Neural cell (in vitro differentiated cells): ENCODE data around the gene BCO1. TPM values are rescaled to one million over a fixed set of nuclear protein-coding genes. Genes with fewer than 3 reads are reported as not detected.

Experiments
- H2AFZ ChIP-seq: fragments of 200-600, 300-800 bp; sonication (generic), shearing (Covaris generic); 2 replicates; pipeline ENCODE4 v1.6.0; 2014; ENCODE audit warnings: low read depth, mild to moderate bottlenecking, antibody characterized with exemption, low read length, moderate library complexity
- H3F3A ChIP-seq: fragments of 200-600 bp; shearing (Covaris generic); 2 replicates; pipeline ENCODE4 v1.6.1; 2016; ENCODE audit warnings: mild to moderate bottlenecking, moderate library complexity, mixed read lengths, antibody characterized with exemption, low read length; ENCODE audit not compliant: insufficient read depth, poor library complexity, severe bottlenecking
- H3K27ac ChIP-seq: fragments of 200-600, 300-800 bp; sonication (generic), shearing (Covaris generic); 2 replicates; pipeline ENCODE4 v1.5.1; 2014; ENCODE audit warnings: mild to moderate bottlenecking, low read length, moderate library complexity
- H3K27me3 ChIP-seq: fragments of 300-800, 200-600 bp; sonication (generic), shearing (Covaris generic); 2 replicates; pipeline ENCODE4 v1.6.0; 2014; ENCODE audit warnings: mild to moderate bottlenecking, low read depth, low read length, moderate library complexity; ENCODE audit not compliant: insufficient read depth
- H3K36me3 ChIP-seq: fragments of 300-800, 200-600 bp; sonication (generic), shearing (Covaris generic); 2 replicates; pipeline ENCODE4 v1.5.1; 2014; ENCODE audit warnings: mild to moderate bottlenecking, antibody characterized with exemption, low read length, moderate library complexity; ENCODE audit not compliant: insufficient read depth
- H3K4me2 ChIP-seq: fragments of 300-800, 200-600 bp; sonication (generic), shearing (Covaris generic); 2 replicates; pipeline ENCODE4 v1.6.0; 2014; ENCODE audit warnings: mild to moderate bottlenecking, low read length
- H3K4me3 ChIP-seq: fragments of 300-800, 200-600 bp; sonication (generic), shearing (Covaris generic); 2 replicates; pipeline ENCODE4 v1.5.1; 2014; ENCODE audit warnings: mild to moderate bottlenecking, low read length, moderate library complexity
- H3K79me2 ChIP-seq: fragments of 200-600 bp; shearing (Covaris generic); replicated peaks from 2 replicates; pipeline ENCODE4 v1.6.0; 2014; ENCODE audit warnings: mild to moderate bottlenecking, low read length, moderate library complexity; ENCODE audit not compliant: insufficient read depth
- H3K9ac ChIP-seq: fragments of 300-800, 200-600 bp; sonication (generic), shearing (Covaris generic); 2 replicates; pipeline ENCODE4 v1.6.1; 2016; ENCODE audit warnings: mild to moderate bottlenecking, low read length, mixed read lengths
- H3K9me2 ChIP-seq: fragments of 200-600 bp; shearing (Covaris generic); 2 replicates; pipeline ENCODE4 v1.6.1; 2016; ENCODE audit warnings: mild to moderate bottlenecking, low read length, mixed read lengths; ENCODE audit not compliant: insufficient read depth
- H3K9me3 ChIP-seq: fragments of 200-600, 300-800 bp; sonication (generic), shearing (Covaris generic); 2 replicates; pipeline ENCODE4 v1.6.1; 2016; ENCODE audit warnings: mild to moderate bottlenecking, mixed run types, low read length, moderate library complexity, mixed read lengths
- H4K20me1 ChIP-seq: fragments of 200-600 bp; shearing (Covaris generic); 2 replicates; pipeline ENCODE4 v1.6.1; 2016; ENCODE audit warnings: mild to moderate bottlenecking, mixed run types; ENCODE audit not compliant: insufficient read depth
- CTCF ChIP-seq: fragments of 450-650 bp; IDR thresholded peaks from 2 replicates; pipeline ENCODE4 v1.5.1; 2014; ENCODE audit warnings: antibody characterized with exemption, mild to moderate bottlenecking, moderate library complexity; ENCODE audit not compliant: poor library complexity, severe bottlenecking
- EP300 ChIP-seq: fragments of 450-650 bp; conservative IDR thresholded peaks from 2 replicates; pipeline ENCODE4 v1.6.1; 2014; ENCODE audit warnings: antibody characterized with exemption, mild to moderate bottlenecking, moderate library complexity; ENCODE audit not compliant: poor library complexity, severe bottlenecking
- EZH2 ChIP-seq: fragments of 200-600, 300-800 bp; shearing (Covaris generic), sonication (generic); IDR thresholded peaks from 2 replicates; pipeline ENCODE4 v1.6.1; 2014; ENCODE audit warnings: antibody characterized with exemption, low read length, borderline replicate concordance, mild to moderate bottlenecking; ENCODE audit not compliant: insufficient read depth, poor library complexity, severe bottlenecking
- MXI1 ChIP-seq: fragments of 450-650 bp; conservative IDR thresholded peaks from 2 replicates; pipeline ENCODE4 v1.6.1; 2014; ENCODE audit warnings: antibody characterized with exemption, mild to moderate bottlenecking; ENCODE audit not compliant: poor library complexity, severe bottlenecking
- POLR2AphosphoS5 ChIP-seq: IDR thresholded peaks from 2 replicates; pipeline ENCODE4 v1.6.1; 2012
- RAD21 ChIP-seq: fragments of 450-650 bp; conservative IDR thresholded peaks from 2 replicates; pipeline ENCODE4 v1.6.1; 2014; ENCODE audit warnings: antibody characterized with exemption, mild to moderate bottlenecking, moderate library complexity
- REST ChIP-seq: IDR thresholded peaks from 2 replicates; pipeline ENCODE4 v1.6.1; 2012; ENCODE audit warnings: borderline replicate concordance
- SMC3 ChIP-seq: fragments of 450-650 bp; conservative IDR thresholded peaks from 2 replicates; pipeline ENCODE4 v1.6.1; 2014; ENCODE audit warnings: antibody characterized with exemption, mild to moderate bottlenecking, moderate library complexity; ENCODE audit not compliant: poor library complexity
- TAF1 ChIP-seq: IDR thresholded peaks from 2 replicates; pipeline ENCODE4 v1.6.1; 2012; ENCODE audit warnings: low read depth
- polyA plus RNA-seq: library from polyadenylated mRNA; depleted of rRNA; stranded (reverse); fragments of >200 nt; gene quantifications from 2 replicates; pipeline ENCODE4 v1.2.3, GENCODE V29; 2014

The BCO1 gene
- polyA plus RNA-seq, 1 donor from 2014 or later = not detected

- H3K4me2 ChIP-seq = no peak overlapping the region
- no peak overlapping the region for H3K4me3 ChIP-seq
- no peaks in the 10 kb centered on the region for H3K9me3 ChIP-seq
- no peaks in the 10 kb centered on the region for H3K36me3 ChIP-seq
- no peak overlapping the region for H2AFZ ChIP-seq
- no peak overlapping the region for H3K27ac ChIP-seq
- H3K27me3 ChIP-seq = no peaks in the 10 kb centered on the region
- no peaks in the 10 kb centered on the region for H3K9me2 ChIP-seq
- H4K20me1 ChIP-seq = no peaks in the 10 kb centered on the region
- no peak overlapping the region for H3K9ac ChIP-seq
- no peak for TF ChIP-seq REST
- no peaks in the 10 kb centered on the region for H3F3A ChIP-seq
- H3K79me2 ChIP-seq = no peaks in the 10 kb centered on the region
Observed at GRCh38 chr16:81190667-81191066, 47.8 kb upstream of the BCO1 start.

GRCh38 chr16:81195885-81196534, 42.5 kb upstream of the BCO1 start:
- Histone ChIP-seq H3K79me2 (no peaks in the 10 kb centered on the region), H3K9me3 (no peaks in the 10 kb centered on the region), H3K9ac (no peak overlapping the region), H3K9me2 (no peaks in the 10 kb centered on the region), H3K4me3 (no peak overlapping the region), H3K27me3 (no peaks in the 10 kb centered on the region), H2AFZ (no peak overlapping the region), H3K27ac (no peak overlapping the region), H3K36me3 (no peaks in the 10 kb centered on the region), H3F3A (no peaks in the 10 kb centered on the region), H4K20me1 (no peaks in the 10 kb centered on the region), H3K4me2 (no peak overlapping the region)
- TF ChIP-seq POLR2AphosphoS5 (no peak), EZH2 (no peak), SMC3 (no peak), CTCF (no peak), EP300 (no peak), RAD21 (no peak), MXI1 (no peak), TAF1 (no peak), REST (no peak)
